IMR-90 (cell line): Measurements from ENCODE around the gene MOCS1. TPM values are rescaled to one million over a fixed set of nuclear protein-coding genes. Genes with fewer than 3 reads are reported as not detected.

ENCODE experiments used
- ATAC-seq: fragments of 200-7000 bp; cut with Tn5 transposase; 2 replicates; pipeline ENCODE4 v1.9.1; 2020; ENCODE audit warnings: low read depth, mild to moderate bottlenecking, moderate library complexity
- BruUV-seq: library from RNA; stranded (reverse); fragments of 400-500 nt; replicated peaks from 2 replicates; lab custom pipeline; 2021; lab: Mats Ljungman, UMichigan
- CTCF ChIA-PET: fragments of 300-600 bp; formaldehyde crosslinking; extraction: SDS; loops from one replicate; lab custom pipeline; 2021; ENCODE audit warnings: antibody characterized with exemption; lab: Yijun Ruan, JAX
- POLR2A ChIA-PET: fragments of 300-600 bp; sonication (Branson Sonifier 250); formaldehyde crosslinking; loops from one replicate; lab custom pipeline; 2022; ENCODE audit warnings: antibody characterized with exemption; ENCODE audit not compliant: unreplicated experiment; lab: Charles Lee
- DNase-seq: peaks from one replicate; pipeline ENCODE4 v3.0.0; 2013
- H2AFZ ChIP-seq: replicated peaks from 2 replicates; pipeline ENCODE3; 2013; ENCODE audit warnings: low read length, mild to moderate bottlenecking; ENCODE audit not compliant: poor library complexity
- H2AK5ac ChIP-seq: 2 replicates; pipeline ENCODE4 v1.6.1; 2013; ENCODE audit warnings: low read depth, low read length, inconsistent platforms
- H2AK9ac ChIP-seq: replicated peaks from 2 replicates; pipeline ENCODE3; 2013; ENCODE audit warnings: mild to moderate bottlenecking, low read depth, low read length, moderate library complexity; ENCODE audit not compliant: poor library complexity
- H2BK120ac ChIP-seq: 2 replicates; pipeline ENCODE4 v1.6.1; 2013; ENCODE audit warnings: low read depth, low read length, inconsistent platforms
- H2BK15ac ChIP-seq: 3 replicates; pipeline ENCODE4 v1.6.1; 2013; ENCODE audit warnings: low read depth, low read length, inconsistent platforms
- H2BK20ac ChIP-seq: 2 replicates; pipeline ENCODE4 v1.6.1; 2013; ENCODE audit warnings: low read depth, mild to moderate bottlenecking, inconsistent platforms, low read length, moderate library complexity
- H2BK5ac ChIP-seq: 2 replicates; pipeline ENCODE4 v1.6.1; 2013; ENCODE audit warnings: mild to moderate bottlenecking, low read depth, low read length, inconsistent platforms; ENCODE audit not compliant: poor library complexity, severe bottlenecking
- H3K14ac ChIP-seq: replicated peaks from 2 replicates; pipeline ENCODE4 v1.6.1; 2013; ENCODE audit warnings: low read depth, low read length, inconsistent platforms
- H3K18ac ChIP-seq: 2 replicates; pipeline ENCODE4 v1.6.1; 2013; ENCODE audit warnings: low read depth, low read length, control low read depth
- H3K23ac ChIP-seq: 2 replicates; pipeline ENCODE4 v1.6.1; 2013; ENCODE audit warnings: low read depth, low read length, inconsistent platforms
- H3K27ac ChIP-seq: 2 replicates; pipeline ENCODE4 v1.5.1; 2013; ENCODE audit warnings: mild to moderate bottlenecking, control low read depth, low read length; ENCODE audit not compliant: insufficient read depth
- H3K27me3 ChIP-seq: 2 replicates; pipeline ENCODE4 v1.6.1; 2013; ENCODE audit warnings: low read length; ENCODE audit not compliant: control insufficient read depth, insufficient read depth
- H3K36me3 ChIP-seq: 2 replicates; pipeline ENCODE4 v1.6.1; 2013; ENCODE audit warnings: low read length, mixed read lengths; ENCODE audit not compliant: control insufficient read depth, insufficient read depth
- H3K4ac ChIP-seq: 2 replicates; pipeline ENCODE4 v1.6.1; 2013; ENCODE audit warnings: low read depth, low read length, inconsistent platforms
- H3K4me1 ChIP-seq: 2 replicates; pipeline ENCODE4 v1.6.1; 2013; ENCODE audit warnings: low read length, mixed read lengths; ENCODE audit not compliant: control insufficient read depth, insufficient read depth
- H3K4me2 ChIP-seq: 2 replicates; pipeline ENCODE4 v1.6.1; 2013; ENCODE audit warnings: low read depth, mild to moderate bottlenecking, control low read depth, low read length, moderate library complexity
- H3K4me3 ChIP-seq: 2 replicates; pipeline ENCODE4 v1.5.1; 2013; ENCODE audit warnings: low read depth, mild to moderate bottlenecking, control low read depth, low read length, moderate library complexity; ENCODE audit not compliant: insufficient read depth
- H3K56ac ChIP-seq: 2 replicates; pipeline ENCODE4 v1.6.1; 2013; ENCODE audit warnings: low read length, inconsistent platforms; ENCODE audit not compliant: insufficient read depth; ENCODE audit errors: extremely low read depth
- H3K79me1 ChIP-seq, 2 experiments: 2 replicates each; pipeline ENCODE4 v1.6.1; 2013; ENCODE audit warnings: low read length in 2 of 2, inconsistent platforms in 1 of 2, low read depth in 1 of 2
- H3K9ac ChIP-seq: 2 replicates; pipeline ENCODE4 v1.6.1; 2013; ENCODE audit warnings: low read depth, low read length, control low read depth
- H3K9me1 ChIP-seq: 2 replicates; pipeline ENCODE4 v1.6.1; 2013; ENCODE audit warnings: low read length, inconsistent platforms; ENCODE audit not compliant: insufficient read depth
- H3K9me3 ChIP-seq: 2 replicates; pipeline ENCODE4 v1.6.1; 2013; ENCODE audit warnings: low read length; ENCODE audit not compliant: control insufficient read depth, insufficient read depth
- H4K20me1 ChIP-seq: 2 replicates; pipeline ENCODE4 v1.6.1; 2013; ENCODE audit warnings: low read length, inconsistent platforms; ENCODE audit not compliant: insufficient read depth
- H4K5ac ChIP-seq: 2 replicates; pipeline ENCODE4 v1.6.1; 2013; ENCODE audit warnings: mild to moderate bottlenecking, low read depth, low read length, control low read depth
- H4K8ac ChIP-seq, 2 experiments: 2 replicates each; pipeline ENCODE4 v1.6.1; 2013; ENCODE audit warnings: low read depth in 2 of 2, low read length in 2 of 2, control low read depth in 1 of 2, inconsistent platforms in 1 of 2
- H4K91ac ChIP-seq: 2 replicates; pipeline ENCODE4 v1.6.1; 2013; ENCODE audit warnings: low read depth, low read length, inconsistent platforms; ENCODE audit not compliant: insufficient read depth
- BHLHE40 ChIP-seq: fragments of 150-350 bp; IDR thresholded peaks from 2 replicates; pipeline ENCODE4 v1.6.1; 2016; ENCODE audit warnings: mild to moderate bottlenecking, low read depth, low read length
- CEBPB ChIP-seq: IDR thresholded peaks from 2 replicates; pipeline ENCODE4 v1.6.1; 2012; ENCODE audit warnings: low read depth, low read length, improper control_type of control experiment
- CHD1 ChIP-seq: IDR thresholded peaks from 2 replicates; pipeline ENCODE4 v1.6.1; 2012; ENCODE audit warnings: low read depth, low read length, improper control_type of control experiment
- CTCF ChIP-seq: conservative IDR thresholded peaks from 2 replicates; pipeline ENCODE4 v1.5.1; 2012; ENCODE audit warnings: mild to moderate bottlenecking, low read depth, low read length, improper control_type of control experiment
- ELK1 ChIP-seq: fragments of 150-350 bp; IDR thresholded peaks from 2 replicates; pipeline ENCODE4 v1.6.1; 2016; ENCODE audit warnings: low read depth, mild to moderate bottlenecking, low read length, moderate library complexity, borderline replicate concordance
- MAFK ChIP-seq: IDR thresholded peaks from 2 replicates; pipeline ENCODE4 v1.6.1; 2012; ENCODE audit warnings: low read depth, low read length, improper control_type of control experiment
- MAZ ChIP-seq: IDR thresholded peaks from 2 replicates; pipeline ENCODE4 v1.6.1; 2012; ENCODE audit warnings: low read depth, mild to moderate bottlenecking, low read length, improper control_type of control experiment, moderate library complexity, borderline replicate concordance
- MXI1 ChIP-seq: IDR thresholded peaks from 2 replicates; pipeline ENCODE4 v1.6.1; 2012; ENCODE audit warnings: low read depth, mild to moderate bottlenecking, low read length, moderate library complexity, borderline replicate concordance
- NFE2L2 ChIP-seq: fragments of 150-350 bp; IDR thresholded peaks from 2 replicates; pipeline ENCODE4 v1.6.1; 2016; ENCODE audit warnings: low read depth, mild to moderate bottlenecking, low read length
- POLR2A ChIP-seq: IDR thresholded peaks from 2 replicates; pipeline ENCODE4 v1.6.1; 2012; ENCODE audit warnings: mild to moderate bottlenecking, low read depth, low read length
- RAD21 ChIP-seq: IDR thresholded peaks from 2 replicates; pipeline ENCODE4 v1.6.1; 2012; ENCODE audit warnings: low read length, improper control_type of control experiment
- RCOR1 ChIP-seq: IDR thresholded peaks from 2 replicates; pipeline ENCODE4 v1.6.1; 2012; ENCODE audit warnings: mild to moderate bottlenecking, low read length, improper control_type of control experiment; ENCODE audit not compliant: insufficient replicate concordance
- RFX5 ChIP-seq: IDR thresholded peaks from 2 replicates; pipeline ENCODE4 v1.8.0; 2012; ENCODE audit warnings: low read depth, mild to moderate bottlenecking, low read length, moderate library complexity
- SMC3 ChIP-seq: fragments of 150-350 bp; IDR thresholded peaks from 2 replicates; pipeline ENCODE4 v1.6.1; 2016; ENCODE audit warnings: low read depth, mild to moderate bottlenecking, antibody characterized with exemption, low read length, moderate library complexity
- WGBS, 2 experiments: methylation state at CpG; one replicate each; pipeline versions ENCODE4 v1.1.5 to v1.1.7; 2013; ENCODE audit warnings: missing lambda C conversion rate in 2 of 2; ENCODE audit not compliant: insufficient read length in 1 of 2; ENCODE audit errors: extremely low coverage in 2 of 2; 5-methylcytosine and 5-hydroxymethylcytosine counted together
- dilution Hi-C: fragments of 300-500 bp; cut with HindIII; formaldehyde crosslinking; loops from one replicate; pipeline ENCODE4 v1.14.3; 2018; ENCODE audit warnings: low sequenced_read_pairs; ENCODE audit not compliant: unreplicated experiment
- in situ Hi-C: fragments of 300-500 bp; cut with MboI; formaldehyde crosslinking; loops from 3 replicates; pipeline ENCODE4 v1.14.3; 2019; ENCODE audit warnings: low sequenced_read_pairs, inconsistent platforms, mixed read lengths
- intact Hi-C: fragments of 100-400 bp; cut with micrococcal nuclease; formaldehyde crosslinking; loops from 2 replicates; pipeline ENCODE4 v1.10.0; 2022
- polyA plus RNA-seq, 3 experiments: library from polyadenylated mRNA; depleted of rRNA; stranded (reverse); fragments of >200 nt; gene quantifications; 2 replicates each; pipeline ENCODE4 v1.2.3, GENCODE V29; 2012; ENCODE audit warnings: low replicate concordance in 1 of 3
- total RNA-seq: library from RNA; depleted of rRNA; stranded (reverse); fragments of >200 nt; gene quantifications from 2 replicates; pipeline ENCODE4 v1.2.3, GENCODE V29; 2012

MOCS1 gene
- total and polyA plus RNA-seq, 2 of the 4 experiments (the other 2 are of a cell fraction): 5.5 to 9.5 TPM

GRCh38 chr6:39905640-39905975, 28.7 kb downstream of the MOCS1 start:
- Histone ChIP-seq H4K91ac (no peak overlapping the region), H3K9ac (no peak overlapping the region), H3K9me3 (no peaks in the 10 kb centered on the region), H2BK15ac (no peak overlapping the region), H3K4me2 (no peak overlapping the region), H3K27ac (no peak overlapping the region), H3K56ac (no peak overlapping the region), H3K4me1 (no peaks in the 10 kb centered on the region), H2AFZ (peak overlapping the region; percentile 13), H3K79me1 (no peaks in the 10 kb centered on the region), H3K36me3 (peaks cover 35% of the 10 kb centered on the region; the same call in 1 of the 2 replicates), H3K23ac (no peak overlapping the region), H3K18ac (no peak overlapping the region), H2AK5ac (no peak overlapping the region), H4K5ac (no peak overlapping the region), H2BK120ac (no peak overlapping the region), H2BK5ac (no peak overlapping the region), H2AK9ac (no peak overlapping the region), H3K14ac (no peak overlapping the region), H4K8ac (no peak overlapping the region), H3K27me3 (no peaks in the 10 kb centered on the region), H3K4ac (no peak overlapping the region), H2BK20ac (no peak overlapping the region), H3K9me1 (peaks cover 2% of the 10 kb centered on the region; the same call in 1 of the 2 replicates), H3K4me3 (no peak overlapping the region), H4K20me1 (no peaks in the 10 kb centered on the region)
- TF ChIP-seq CTCF (no peak), ELK1 (no peak), CHD1 (no peak), SMC3 (no peak), RFX5 (no peak), BHLHE40 (no peak), MXI1 (no peak), MAZ (no peak), MAFK (no peak), RCOR1 (no peak), NFE2L2 (no peak), RAD21 (no peak), CEBPB (no peak), POLR2A (no peak)
- DNase-seq (no peak), ATAC-seq (no peak)
- BruUV-seq: no TSS peak
- intact Hi-C loops (loop anchor here (10.0 kb wide), 1 partner anchor 399 kb away; no protein-coding TSS in a partner anchor), dilution Hi-C loops (no loop called here), in situ Hi-C loops (no loop called here)
- ChIA-PET POLR2A (no interaction called here), CTCF (no interaction called here)
- 33% methylated on average over 1 of the region's 4 CpGs; no CpG with 5 or more reads in 1 of the 2 experiments for WGBS, 2 experiments
